ENCODE data around the gene SDF4.

Gene SDF4

GRCh38 chr1:1229770-1230169 lies 2.0 kb downstream of the SDF4 start:
- peak overlapping the region; percentile 89 for H3K9ac ChIP-seq (ENCODE audit: low read length)
- TF ChIP-seq EZH2 (IDR thresholded peaks at IDR 0.05; ENCODE audit: borderline replicate concordance, low read length) = no peak
- TF ChIP-seq CTCF (IDR thresholded peaks at IDR 0.05; ENCODE audit: low read length) = no peak

GRCh38 chr1:1228596-1229321 lies 3.0 kb downstream of the SDF4 start:
- peaks cover 37% of the 10 kb centered on the region for H3K4me1 ChIP-seq (ENCODE audit: insufficient read depth, low read length, severe bottlenecking)
- peak overlapping the region; percentile 78 for H3K4me2 ChIP-seq (ENCODE audit: low read length)
- no peaks in the 10 kb centered on the region for H3K27me3 ChIP-seq (ENCODE audit: insufficient read depth, low read length)
- no peak overlapping the region for H3K9ac ChIP-seq (ENCODE audit: low read length)
- peaks cover 19% of the 10 kb centered on the region for H3K79me2 ChIP-seq (ENCODE audit: insufficient read depth, low read length)
- TF ChIP-seq CTCF (IDR thresholded peaks at IDR 0.05; ENCODE audit: low read length) (no peak), EZH2 (IDR thresholded peaks at IDR 0.05; ENCODE audit: borderline replicate concordance, low read length) (no peak)
- H3K27ac ChIP-seq (ENCODE audit: low read depth, low read length, poor library complexity, severe bottlenecking) = peak overlapping the region; percentile 43
- peaks cover 52% of the 10 kb centered on the region for H3K36me3 ChIP-seq (ENCODE audit: insufficient read depth, low read length)
- no peaks in the 10 kb centered on the region for H4K20me1 ChIP-seq (ENCODE audit: insufficient read depth, low read length)
- H3K9me2 ChIP-seq (ENCODE audit: low read depth, low read length) = no peaks in the 10 kb centered on the region
- no peak overlapping the region for H2AFZ ChIP-seq (ENCODE audit: low read length)
- no peaks in the 10 kb centered on the region for H3F3A ChIP-seq (ENCODE audit: insufficient read depth, low read length)
- H3K4me3 ChIP-seq (ENCODE audit: low read depth, low read length, poor library complexity, severe bottlenecking) = peak overlapping the region; percentile 94
- H3K9me3 ChIP-seq (ENCODE audit: low read length) = no peaks in the 10 kb centered on the region

More at GRCh38 chr1:1229770-1230169, 2.0 kb downstream of the SDF4 start:
- peaks cover 19% of the 10 kb centered on the region for H3K79me2 ChIP-seq (ENCODE audit: insufficient read depth, low read length)
- peak overlapping the region; percentile 37 for H3K27ac ChIP-seq (ENCODE audit: low read depth, low read length, poor library complexity, severe bottlenecking)
- H3K4me3 ChIP-seq (ENCODE audit: low read depth, low read length, poor library complexity, severe bottlenecking) = peak overlapping the region; percentile 94
- H3F3A ChIP-seq (ENCODE audit: insufficient read depth, low read length) = no peaks in the 10 kb centered on the region
- peaks cover 56% of the 10 kb centered on the region for H3K36me3 ChIP-seq (ENCODE audit: insufficient read depth, low read length)
- no peaks in the 10 kb centered on the region for H3K9me3 ChIP-seq (ENCODE audit: low read length)
- H3K27me3 ChIP-seq (ENCODE audit: insufficient read depth, low read length) = 0 out of 2 replicates have a peak, but pooled peaks cover 4% of the 10 kb centered on the region
- no peaks in the 10 kb centered on the region for H4K20me1 ChIP-seq (ENCODE audit: insufficient read depth, low read length)
- H3K4me1 ChIP-seq (ENCODE audit: insufficient read depth, low read length, severe bottlenecking) = peaks cover 40% of the 10 kb centered on the region
- peak overlapping the region; percentile 78 for H3K4me2 ChIP-seq (ENCODE audit: low read length)
- H2AFZ ChIP-seq (ENCODE audit: low read length) = no peak overlapping the region
- H3K9me2 ChIP-seq (ENCODE audit: low read depth, low read length) = no peaks in the 10 kb centered on the region

GRCh38 chr1:1228187-1228586 lies 3.6 kb downstream of the SDF4 start:
- no peaks in the 10 kb centered on the region for H4K20me1 ChIP-seq (ENCODE audit: insufficient read depth, low read length)
- peaks cover 32% of the 10 kb centered on the region for H3K4me1 ChIP-seq (ENCODE audit: insufficient read depth, low read length, severe bottlenecking)
- H3K27ac ChIP-seq (ENCODE audit: low read depth, low read length, poor library complexity, severe bottlenecking) = peak overlapping the region; percentile 43
- H3F3A ChIP-seq (ENCODE audit: insufficient read depth, low read length) = no peaks in the 10 kb centered on the region
- H3K27me3 ChIP-seq (ENCODE audit: insufficient read depth, low read length) = no peaks in the 10 kb centered on the region
- no peak overlapping the region for H3K4me2 ChIP-seq (ENCODE audit: low read length)
- H3K36me3 ChIP-seq (ENCODE audit: insufficient read depth, low read length) = peaks cover 51% of the 10 kb centered on the region
- no peaks in the 10 kb centered on the region for H3K9me2 ChIP-seq (ENCODE audit: low read depth, low read length)
- no peaks in the 10 kb centered on the region for H3K9me3 ChIP-seq (ENCODE audit: low read length)
- H3K9ac ChIP-seq (ENCODE audit: low read length) = no peak overlapping the region
- no peak overlapping the region for H3K4me3 ChIP-seq (ENCODE audit: low read depth, low read length, poor library complexity, severe bottlenecking)
- H2AFZ ChIP-seq (ENCODE audit: low read length) = no peak overlapping the region
- TF ChIP-seq EZH2 (IDR thresholded peaks at IDR 0.05; ENCODE audit: borderline replicate concordance, low read length) (no peak), CTCF (IDR thresholded peaks at IDR 0.05; ENCODE audit: low read length) (no peak)
- peaks cover 19% of the 10 kb centered on the region for H3K79me2 ChIP-seq (ENCODE audit: insufficient read depth, low read length)

Measured in OCI-LY1 (cell line).